GM12874 (cell line): ENCODE measurements around the gene MASP1.

Experiments used
- CTCF ChIP-seq: IDR thresholded peaks from 2 replicates; pipeline ENCODE4 v1.5.1; 2011; ENCODE audit warnings: low read depth, mild to moderate bottlenecking, control low read depth, low read length, moderate library complexity; ENCODE audit not compliant: insufficient read depth

The MASP1 gene

GRCh38 chr3:187293516-187294430 is 2.2 kb upstream of the MASP1 start:
- no peak for TF ChIP-seq CTCF

- no peak for TF ChIP-seq CTCF
Measured at GRCh38 chr3:187292631-187293515, 1.3 kb upstream of the MASP1 start.

GRCh38 chr3:187292181-187292580 is 644 bp upstream of the MASP1 start:
- no peak for TF ChIP-seq CTCF

- no peak for TF ChIP-seq CTCF
Measured at GRCh38 chr3:187291001-187291511, 481 bp downstream of the MASP1 start.

- no peak for TF ChIP-seq CTCF
Measured at GRCh38 chr3:187290503-187290902, 1.0 kb downstream of the MASP1 start.

- TF ChIP-seq CTCF: no peak
Measured at GRCh38 chr3:187288855-187289605, 2.5 kb downstream of the MASP1 start.
